Measurements from ENCODE around the gene CHST8. TPM values are rescaled to one million over a fixed set of nuclear protein-coding genes. Genes with fewer than 3 reads are reported as not detected.

The CHST8 gene
- total RNA-seq, 1 experiment from 2014 or later = not detected

DNA sequence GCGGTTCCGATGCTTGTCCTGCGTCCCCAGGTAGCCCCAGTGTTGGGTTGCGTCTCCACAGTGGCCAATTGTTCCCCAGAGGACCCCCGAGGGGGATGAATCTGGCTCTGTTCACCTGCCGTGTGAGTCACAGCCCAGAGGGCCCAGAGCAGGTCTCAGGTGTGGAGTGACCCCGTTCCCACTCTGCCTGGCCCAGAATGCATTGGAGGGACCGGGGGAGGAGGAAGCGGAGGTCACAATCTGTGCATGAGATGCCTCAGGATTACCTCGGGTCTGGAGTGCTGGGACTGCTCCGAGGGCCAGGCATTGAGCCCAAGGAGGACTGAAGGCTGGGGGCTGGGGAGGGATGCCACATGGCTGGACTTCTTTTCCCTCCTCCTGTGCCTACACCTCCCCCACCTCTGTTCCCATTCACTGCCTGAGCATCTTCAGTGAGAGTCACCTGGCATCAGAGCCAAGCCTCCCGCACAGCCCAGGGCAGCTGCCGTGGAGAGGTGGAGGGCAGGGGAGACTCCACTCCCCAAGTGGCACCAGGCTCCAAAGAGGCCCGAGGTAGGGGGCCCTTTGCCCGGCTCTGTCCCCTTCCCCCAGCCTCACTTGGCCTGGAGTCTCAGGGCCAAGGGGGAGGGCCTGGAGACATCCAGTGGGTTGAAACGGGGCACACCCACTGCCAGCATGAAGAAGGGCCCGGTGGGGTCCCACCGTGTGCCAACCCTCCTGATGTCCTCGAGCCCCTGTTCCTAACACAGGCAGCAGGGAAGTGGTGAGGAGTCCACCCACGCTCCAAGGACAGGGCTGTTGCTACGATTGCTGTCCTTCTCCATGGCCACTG is 81.1 kb downstream of the CHST8 start:
- no peaks in the 10 kb centered on the region for H3K27me3 Mint-ChIP-seq (ENCODE audit: insufficient read depth, unreplicated experiment)

GRCh38 chr19:33703438-33703750 is 81.6 kb downstream of the CHST8 start:
- no peak for TF ChIP-seq CTCF (IDR thresholded peaks at IDR 0.05; ENCODE audit: unreplicated experiment)
- intact Hi-C loops (cut with micrococcal nuclease) = no loop called here
- ChIA-PET CTCF (no interaction called here), POLR2A (no interaction called here)
- H3K4me1 Mint-ChIP-seq (ENCODE audit: insufficient read depth, unreplicated experiment) = no peaks in the 10 kb centered on the region
- peaks cover 14% of the 10 kb centered on the region for H3K9me3 Mint-ChIP-seq (ENCODE audit: unreplicated experiment)
- no peak overlapping the region for H3K4me3 Mint-ChIP-seq (ENCODE audit: unreplicated experiment)
- BruUV-seq (replicated peaks) = no TSS peak
- H3K27me3 Mint-ChIP-seq (ENCODE audit: insufficient read depth, unreplicated experiment) = no peaks in the 10 kb centered on the region
- DNase-seq (ENCODE audit: unreplicated experiment) = no peak
- H3K27ac Mint-ChIP-seq (ENCODE audit: low read depth, unreplicated experiment) = no peak overlapping the region
- no peaks in the 10 kb centered on the region for H3K36me3 Mint-ChIP-seq (ENCODE audit: insufficient read depth, unreplicated experiment)

More for the DNA sequence above, 81.1 kb downstream of the CHST8 start:
- no peak for TF ChIP-seq CTCF (IDR thresholded peaks at IDR 0.05; ENCODE audit: unreplicated experiment)
- Mint-ChIP-seq H3K36me3 (ENCODE audit: insufficient read depth, unreplicated experiment) (no peaks in the 10 kb centered on the region), H3K4me1 (ENCODE audit: insufficient read depth, unreplicated experiment) (no peaks in the 10 kb centered on the region), H3K9me3 (ENCODE audit: unreplicated experiment) (peaks cover 14% of the 10 kb centered on the region), H3K27ac (ENCODE audit: low read depth, unreplicated experiment) (no peak overlapping the region), H3K4me3 (ENCODE audit: unreplicated experiment) (no peak overlapping the region)
- intact Hi-C loops (cut with micrococcal nuclease) = no loop called here
- CTCF ChIA-PET = no interaction called here
- POLR2A ChIA-PET = no interaction called here
- BruUV-seq (replicated peaks) = no TSS peak
- DNase-seq (ENCODE audit: unreplicated experiment) = no peak

GRCh38 chr19:33703821-33704220 is 82.1 kb downstream of the CHST8 start:
- Mint-ChIP-seq H3K27ac (ENCODE audit: low read depth, unreplicated experiment) (no peak overlapping the region), H3K4me1 (ENCODE audit: insufficient read depth, unreplicated experiment) (no peaks in the 10 kb centered on the region), H3K9me3 (ENCODE audit: unreplicated experiment) (peaks cover 14% of the 10 kb centered on the region), H3K36me3 (ENCODE audit: insufficient read depth, unreplicated experiment) (no peaks in the 10 kb centered on the region), H3K27me3 (ENCODE audit: insufficient read depth, unreplicated experiment) (no peaks in the 10 kb centered on the region), H3K4me3 (ENCODE audit: unreplicated experiment) (no peak overlapping the region)
- BruUV-seq (replicated peaks) = no TSS peak
- CTCF ChIA-PET = no interaction called here
- intact Hi-C loops (cut with micrococcal nuclease) = no loop called here
- DNase-seq (ENCODE audit: unreplicated experiment) = no peak
- no peak for TF ChIP-seq CTCF (IDR thresholded peaks at IDR 0.05; ENCODE audit: unreplicated experiment)
- POLR2A ChIA-PET = interaction anchor here (0.7 kb wide), 1 partner anchor 182 kb away, joined by 3 read pairs; no protein-coding TSS in a partner anchor

DNA sequence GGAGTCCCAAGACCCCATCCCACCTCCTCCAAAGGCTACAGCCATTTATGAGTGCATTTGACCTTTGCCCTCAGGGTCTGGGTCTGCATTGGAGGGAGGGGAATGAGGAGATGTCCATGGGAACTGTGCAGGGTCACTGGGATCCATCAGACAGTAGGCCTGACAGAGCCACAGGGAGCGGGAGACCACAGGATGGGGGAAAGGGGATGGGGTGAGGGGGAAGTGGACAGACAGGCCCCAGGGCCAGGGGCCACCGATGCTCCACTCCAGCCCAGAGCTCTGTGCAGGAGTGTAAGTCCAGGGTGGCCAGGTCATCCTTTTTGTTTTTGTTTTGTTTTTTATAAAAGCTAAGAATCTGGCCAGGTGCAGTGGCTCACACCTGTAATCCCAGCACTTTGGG is 82.5 kb downstream of the CHST8 start:
- ChIA-PET POLR2A (interaction anchor here (0.7 kb wide), 1 partner anchor 182 kb away, joined by 3 read pairs; no protein-coding TSS in a partner anchor), CTCF (no interaction called here)
- no TSS peak for BruUV-seq (replicated peaks)

More for the DNA sequence above, 82.5 kb downstream of the CHST8 start:
- TF ChIP-seq CTCF (IDR thresholded peaks at IDR 0.05; ENCODE audit: unreplicated experiment) = no peak
- Mint-ChIP-seq H3K36me3 (ENCODE audit: insufficient read depth, unreplicated experiment) (no peaks in the 10 kb centered on the region), H3K4me1 (ENCODE audit: insufficient read depth, unreplicated experiment) (no peaks in the 10 kb centered on the region), H3K27me3 (ENCODE audit: insufficient read depth, unreplicated experiment) (no peaks in the 10 kb centered on the region), H3K4me3 (ENCODE audit: unreplicated experiment) (no peak overlapping the region), H3K27ac (ENCODE audit: low read depth, unreplicated experiment) (no peak overlapping the region), H3K9me3 (ENCODE audit: unreplicated experiment) (peaks cover 14% of the 10 kb centered on the region)
- DNase-seq (ENCODE audit: unreplicated experiment) = no peak
- intact Hi-C loops (cut with micrococcal nuclease) = no loop called here
